H9 (cell line): ENCODE data around the gene FOXI1. TPM values are rescaled to one million over a fixed set of nuclear protein-coding genes. Genes with fewer than 3 reads are reported as not detected.

Experiments
- DNase-seq: peaks from one replicate; pipeline ENCODE4 v3.0.0-alpha.2; 2017
- H2AFZ ChIP-seq: one replicate; pipeline ENCODE4 v1.6.1; 2013; ENCODE audit warnings: mild to moderate bottlenecking, low read length, control low read depth, moderate library complexity
- H2AK5ac ChIP-seq: 2 replicates; pipeline ENCODE4 v1.6.1; 2013; ENCODE audit warnings: low read length, control low read depth, mixed read lengths; ENCODE audit not compliant: insufficient read length
- H2BK120ac ChIP-seq: one replicate; pipeline ENCODE4 v1.6.1; 2013; ENCODE audit warnings: low read depth, mild to moderate bottlenecking, low read length, control low read depth, inconsistent platforms; ENCODE audit not compliant: poor library complexity, severe bottlenecking
- H2BK12ac ChIP-seq: 2 replicates; pipeline ENCODE4 v1.6.1; 2013; ENCODE audit warnings: low read length, control low read depth, mixed read lengths, low read depth; ENCODE audit not compliant: insufficient read length
- H2BK15ac ChIP-seq: 2 replicates; pipeline ENCODE4 v1.6.1; 2013; ENCODE audit warnings: low read depth, low read length, control low read depth
- H2BK20ac ChIP-seq: one replicate; pipeline ENCODE4 v1.6.1; 2013; ENCODE audit warnings: low read depth, mild to moderate bottlenecking, low read length, control low read depth, inconsistent platforms; ENCODE audit not compliant: poor library complexity, severe bottlenecking
- H2BK5ac ChIP-seq: 2 replicates; pipeline ENCODE4 v1.6.1; 2013; ENCODE audit warnings: low read length, control low read depth, mixed read lengths; ENCODE audit not compliant: insufficient read length
- H3K14ac ChIP-seq: 2 replicates; pipeline ENCODE4 v1.6.1; 2013; ENCODE audit warnings: low read length, control low read depth; ENCODE audit not compliant: insufficient read depth
- H3K18ac ChIP-seq: 2 replicates; pipeline ENCODE4 v1.6.1; 2013; ENCODE audit warnings: low read depth, mild to moderate bottlenecking, mixed read lengths, low read length, control low read depth; ENCODE audit not compliant: insufficient read length
- H3K23ac ChIP-seq: 2 replicates; pipeline ENCODE4 v1.6.1; 2013; ENCODE audit warnings: low read length, control low read depth, mixed read lengths, low read depth; ENCODE audit not compliant: insufficient read length
- H3K23me2 ChIP-seq: 2 replicates; pipeline ENCODE4 v1.6.1; 2013; ENCODE audit warnings: low read depth, mild to moderate bottlenecking, mixed read lengths, low read length, control low read depth; ENCODE audit not compliant: insufficient read length, poor library complexity, severe bottlenecking
- H3K27ac ChIP-seq: 2 replicates; pipeline ENCODE4 v1.5.1; 2013; ENCODE audit warnings: low read length, control low read depth, mixed read lengths, low read depth; ENCODE audit not compliant: insufficient read length
- H3K27me3 ChIP-seq: 2 replicates; pipeline ENCODE4 v1.6.1; 2013; ENCODE audit warnings: low read length, control low read depth, inconsistent platforms; ENCODE audit not compliant: insufficient read depth
- H3K4ac ChIP-seq: 2 replicates; pipeline ENCODE4 v1.6.1; 2013; ENCODE audit warnings: low read depth, mild to moderate bottlenecking, control low read depth, inconsistent platforms, low read length, moderate library complexity
- H3K4me1 ChIP-seq: 2 replicates; pipeline ENCODE4 v1.6.1; 2013; ENCODE audit warnings: low read length, control low read depth, inconsistent platforms; ENCODE audit not compliant: insufficient read depth
- H3K4me2 ChIP-seq: 2 replicates; pipeline ENCODE4 v1.6.1; 2013; ENCODE audit warnings: low read length, control low read depth, mixed read lengths; ENCODE audit not compliant: insufficient read length, insufficient read depth
- H3K56ac ChIP-seq: 2 replicates; pipeline ENCODE4 v1.6.1; 2013; ENCODE audit warnings: low read depth, mild to moderate bottlenecking, mixed read lengths, low read length, control low read depth; ENCODE audit not compliant: insufficient read length
- H3K79me1 ChIP-seq: 2 replicates; pipeline ENCODE4 v1.6.1; 2013; ENCODE audit warnings: low read depth, mild to moderate bottlenecking, moderate library complexity, low read length, control low read depth, inconsistent platforms; ENCODE audit not compliant: insufficient read depth, poor library complexity, severe bottlenecking
- H3K79me2 ChIP-seq: 2 replicates; pipeline ENCODE4 v1.6.1; 2013; ENCODE audit warnings: low read length, control low read depth, inconsistent platforms; ENCODE audit not compliant: insufficient read depth
- H3K9ac ChIP-seq: 2 replicates; pipeline ENCODE4 v1.6.1; 2013; ENCODE audit warnings: low read length, control low read depth, mixed read lengths; ENCODE audit not compliant: insufficient read length; ENCODE audit errors: extremely low read depth
- H3K9me3 ChIP-seq: one replicate; pipeline ENCODE4 v1.6.1; 2013; ENCODE audit warnings: low read depth, low read length, inconsistent platforms; ENCODE audit not compliant: control insufficient read depth
- H3T11ph ChIP-seq: one replicate; pipeline ENCODE4 v1.6.1; 2013; ENCODE audit warnings: mild to moderate bottlenecking, low read length, control low read depth, inconsistent platforms
- H4K20me1 ChIP-seq: one replicate; pipeline ENCODE4 v1.6.1; 2013; ENCODE audit not compliant: control insufficient read depth, insufficient read length, insufficient read depth
- H4K5ac ChIP-seq: 2 replicates; pipeline ENCODE4 v1.6.1; 2013; ENCODE audit warnings: low read depth, mild to moderate bottlenecking, mixed read lengths, low read length, control low read depth; ENCODE audit not compliant: insufficient read length
- H4K8ac ChIP-seq: replicated peaks from 2 replicates; pipeline ENCODE4 v1.6.1; 2013; ENCODE audit warnings: low read length, control low read depth, mixed read lengths, low read depth; ENCODE audit not compliant: insufficient read length
- H4K91ac ChIP-seq: 2 replicates; pipeline ENCODE4 v1.6.1; 2013; ENCODE audit warnings: low read depth, mild to moderate bottlenecking, moderate library complexity, mixed read lengths, low read length, control low read depth; ENCODE audit not compliant: insufficient read length
- H3K27ac Mint-ChIP-seq, 3 experiments: 2 replicates in 2 of 3; 3 replicates in 1 of 3; pipeline ENCODE4 v1.8.0; 2020 to 2021; ENCODE audit warnings: mixed read lengths in 3 of 3, mild to moderate bottlenecking in 1 of 3, moderate library complexity in 1 of 3
- H3K27me3 Mint-ChIP-seq: 2 replicates; pipeline ENCODE4 v1.8.0; 2021; ENCODE audit warnings: low read depth, mild to moderate bottlenecking, moderate library complexity, mixed read lengths
- H3K36me3 Mint-ChIP-seq, 3 experiments: 2 replicates in 2 of 3; 3 replicates in 1 of 3; pipeline ENCODE4 v1.8.0; 2020 to 2021; ENCODE audit warnings: low read depth in 3 of 3, mixed read lengths in 3 of 3; ENCODE audit not compliant: insufficient read depth in 1 of 3
- H3K4me1 Mint-ChIP-seq, 2 experiments: 2 replicates each; pipeline ENCODE4 v1.8.0; 2020; ENCODE audit warnings: mixed read lengths in 2 of 2
- H3K4me3 Mint-ChIP-seq, 2 experiments: 2 replicates in 1 of 2; 3 replicates in 1 of 2; pipeline ENCODE4 v1.8.0; 2020 to 2021; ENCODE audit warnings: mild to moderate bottlenecking in 2 of 2, mixed read lengths in 2 of 2, moderate library complexity in 1 of 2
- H3K9me3 Mint-ChIP-seq, 2 experiments: 2 replicates in 1 of 2; 3 replicates in 1 of 2; pipeline ENCODE4 v1.8.0; 2020; ENCODE audit warnings: mild to moderate bottlenecking in 2 of 2, mixed read lengths in 2 of 2, moderate library complexity in 1 of 2
- WGBS: extraction: QIAGEN DNeasy Blood & Tissue Kit; methylation state at CpG from one replicate; pipeline ENCODE4 v1.1.7; 2013; ENCODE audit warnings: missing lambda C conversion rate, low lambda C conversion rate, mixed read lengths; ENCODE audit not compliant: insufficient read length; ENCODE audit errors: extremely low coverage; 5-methylcytosine and 5-hydroxymethylcytosine counted together
- total RNA-seq: library from RNA; stranded (reverse); gene quantifications from 2 replicates; pipeline ENCODE4 v1.2.1, GENCODE V29; 2021
- TF ChIP-seq, protein P1 (sequence below): fragments of 200-600 bp; sonication (generic); conservative IDR thresholded peaks from 3 replicates; pipeline ENCODE4 v1.8.0; 2021; ENCODE audit warnings: antibody characterized with exemption, mild to moderate bottlenecking

FOXI1 gene
- total RNA-seq, 1 experiment from 2014 or later, result not detected

DNA sequence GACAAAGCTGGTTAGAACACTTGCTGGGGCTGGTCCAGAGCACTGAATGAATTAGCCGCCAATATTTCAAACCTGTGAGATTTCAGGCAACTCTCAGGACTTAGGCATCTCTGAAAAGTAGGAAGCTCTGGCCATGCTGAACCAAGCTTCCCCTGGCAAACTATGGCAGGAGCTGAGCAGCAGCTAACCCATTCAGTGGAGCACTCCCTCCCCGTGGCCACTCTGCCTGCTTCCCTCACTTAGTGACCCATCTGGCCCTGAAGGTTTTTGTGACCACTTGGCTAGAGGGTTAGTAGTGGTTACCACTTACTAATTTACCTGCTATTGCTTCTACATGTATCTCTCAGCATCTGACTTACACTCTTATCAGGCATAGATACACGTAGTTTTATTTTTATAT is 25.5 kb downstream of the FOXI1 start:
- no peak overlapping the region for H3K4ac ChIP-seq
- no peaks in the 10 kb centered on the region for H3K4me1 ChIP-seq
- H2AFZ ChIP-seq, result no peak overlapping the region
- H3K4me1 Mint-ChIP-seq, result peaks cover 0 to 5% of the 10 kb centered on the region in 2 experiments; a peak in 1 of 4 replicates
- no peaks in the 10 kb centered on the region for H3K23me2 ChIP-seq
- H4K5ac ChIP-seq, result no peak overlapping the region
- no peak overlapping the region for H3K9ac ChIP-seq
- H3K27ac ChIP-seq, result no peak overlapping the region
- no peaks in the 10 kb centered on the region for H3K9me3 ChIP-seq
- no peaks in the 10 kb centered on the region for H3K27me3 ChIP-seq
- no peak overlapping the region for H3K18ac ChIP-seq
- H3K27me3 Mint-ChIP-seq, result peaks cover 6% of the 10 kb centered on the region
- no peak overlapping the region for H2BK5ac ChIP-seq
- H3K79me2 ChIP-seq, result no peaks in the 10 kb centered on the region
- H3T11ph ChIP-seq, result no peak overlapping the region
- no CpG with 5 or more reads among the region's 3 CpGs for WGBS
- no peak overlapping the region for H2BK15ac ChIP-seq
- H3K14ac ChIP-seq, result no peak overlapping the region
- TF ChIP-seq, protein P1, sequence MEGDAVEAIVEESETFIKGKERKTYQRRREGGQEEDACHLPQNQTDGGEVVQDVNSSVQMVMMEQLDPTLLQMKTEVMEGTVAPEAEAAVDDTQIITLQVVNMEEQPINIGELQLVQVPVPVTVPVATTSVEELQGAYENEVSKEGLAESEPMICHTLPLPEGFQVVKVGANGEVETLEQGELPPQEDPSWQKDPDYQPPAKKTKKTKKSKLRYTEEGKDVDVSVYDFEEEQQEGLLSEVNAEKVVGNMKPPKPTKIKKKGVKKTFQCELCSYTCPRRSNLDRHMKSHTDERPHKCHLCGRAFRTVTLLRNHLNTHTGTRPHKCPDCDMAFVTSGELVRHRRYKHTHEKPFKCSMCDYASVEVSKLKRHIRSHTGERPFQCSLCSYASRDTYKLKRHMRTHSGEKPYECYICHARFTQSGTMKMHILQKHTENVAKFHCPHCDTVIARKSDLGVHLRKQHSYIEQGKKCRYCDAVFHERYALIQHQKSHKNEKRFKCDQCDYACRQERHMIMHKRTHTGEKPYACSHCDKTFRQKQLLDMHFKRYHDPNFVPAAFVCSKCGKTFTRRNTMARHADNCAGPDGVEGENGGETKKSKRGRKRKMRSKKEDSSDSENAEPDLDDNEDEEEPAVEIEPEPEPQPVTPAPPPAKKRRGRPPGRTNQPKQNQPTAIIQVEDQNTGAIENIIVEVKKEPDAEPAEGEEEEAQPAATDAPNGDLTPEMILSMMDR, result no peak
- H2BK12ac ChIP-seq, result no peak overlapping the region
- peaks cover 5 to 7% of the 10 kb centered on the region in 2 experiments; a peak in 3 of 5 replicates for H3K9me3 Mint-ChIP-seq
- no peak overlapping the region for H3K23ac ChIP-seq
- no peak overlapping the region for H3K56ac ChIP-seq
- no peak overlapping the region for H2AK5ac ChIP-seq
- H4K91ac ChIP-seq, result no peak overlapping the region
- H3K79me1 ChIP-seq, result no peaks in the 10 kb centered on the region
- no peaks in the 10 kb centered on the region; a peak in 1 of 7 replicates for H3K36me3 Mint-ChIP-seq
- no peak overlapping the region for H3K4me3 Mint-ChIP-seq
- H3K27ac Mint-ChIP-seq, result no peak overlapping the region
- no peak overlapping the region for H4K8ac ChIP-seq
- no peaks in the 10 kb centered on the region for H4K20me1 ChIP-seq
- no peak overlapping the region for H2BK20ac ChIP-seq
- no peak overlapping the region for H3K4me2 ChIP-seq
- no peak overlapping the region for H2BK120ac ChIP-seq
- DNase-seq, result no peak
